ENCODE data around the gene ASAP2. TPM values are rescaled to one million over a fixed set of nuclear protein-coding genes. Genes with fewer than 3 reads are reported as not detected.

Gene ASAP2
- total RNA-seq, 4 donors from 2014 or later = 33.2 to 62.1 (median 54.5) TPM

DNA sequence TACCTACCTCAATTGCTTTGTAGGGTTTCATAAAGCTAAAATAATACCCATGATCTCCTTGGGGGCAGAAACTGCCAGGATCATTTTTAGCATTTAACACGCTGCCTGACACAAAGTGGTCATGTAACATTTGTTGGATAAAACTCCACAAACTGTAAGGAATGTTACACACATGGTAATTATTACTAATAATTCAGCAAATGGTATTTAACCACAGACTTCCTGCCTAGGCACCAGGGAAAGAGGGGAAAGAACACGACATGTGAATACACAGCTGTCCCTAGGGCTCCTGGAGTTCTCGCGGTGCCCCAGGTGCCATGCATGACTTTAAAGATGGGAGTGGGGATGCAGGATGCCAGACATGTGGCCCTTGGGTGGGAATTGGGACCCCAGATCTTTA lies 43.5 kb downstream of the ASAP2 start:
- H3K4me3 ChIP-seq = no peak overlapping the region
- no peak for DNase-seq
- H3K9me3 ChIP-seq = no peaks in the 10 kb centered on the region
- peaks cover 36 to 73% (median 62%) of the 10 kb centered on the region in 4 donors for H3K4me1 ChIP-seq
- H3K27ac ChIP-seq = peak overlapping the region; percentile 55 to 74 (median 62)
- intact Hi-C loops (cut with DNase I; ENCODE audit: low total_unique reads) = no loop called here
- H3K36me3 ChIP-seq = no peaks in the 10 kb centered on the region
- in situ Hi-C loops (cut with MboI; ENCODE audit: low pct_ligation_motif_present in 1 of 4, low pct_unique_long_range_greater_than_20kb in 1 of 4, low sequenced_read_pairs in 3 of 4) = no loop called here
- 77 to 85% methylated on average over 4 of the region's 4 CpGs for WGBS, 2 donors (ENCODE audit: low coverage in 1 of 2)
- no peaks in the 10 kb centered on the region for H3K27me3 ChIP-seq
- no peak for TF ChIP-seq POLR2A (IDR thresholded peaks at IDR 0.05)
- no peak for TF ChIP-seq CTCF (IDR thresholded peaks at IDR 0.05)
- TF ChIP-seq EP300 (IDR thresholded peaks at IDR 0.05; ENCODE audit: low read depth) = no peak
- no peak for TF ChIP-seq POLR2AphosphoS5 (IDR thresholded peaks at IDR 0.05)

DNA sequence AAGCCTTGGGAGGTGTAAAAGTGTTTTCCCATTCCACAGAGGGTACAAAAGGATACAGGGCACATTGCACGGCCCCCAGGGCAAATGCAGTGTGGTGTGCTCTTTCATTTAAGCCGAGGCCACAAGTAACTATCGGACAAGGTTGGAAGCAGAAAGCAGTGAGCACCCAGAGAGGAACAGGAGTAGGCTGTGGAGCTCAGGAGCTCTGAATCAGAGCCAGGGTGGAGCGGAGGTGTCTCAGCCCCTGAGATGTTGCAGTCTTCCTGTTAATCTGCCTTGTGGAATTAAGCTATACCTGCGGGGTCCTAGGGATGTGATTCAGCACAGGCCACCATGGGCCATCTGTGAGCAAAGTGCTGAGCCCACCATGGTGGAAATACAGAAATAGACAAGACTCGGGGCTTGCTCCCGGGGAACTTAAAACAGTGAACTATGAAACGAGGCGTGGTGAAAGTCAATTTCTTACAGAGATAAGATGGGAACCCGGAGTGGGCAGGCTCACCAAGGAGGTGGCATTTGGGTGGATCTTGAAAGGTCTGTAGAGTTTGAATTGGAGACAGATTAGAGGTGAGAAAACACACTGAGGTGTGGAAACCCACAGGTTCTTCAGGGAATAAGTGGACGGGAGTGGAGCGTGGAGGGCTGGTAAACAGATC lies 44.0 kb downstream of the ASAP2 start:
- no peak for DNase-seq
- H3K4me3 ChIP-seq = no peak overlapping the region
- TF ChIP-seq EP300 (IDR thresholded peaks at IDR 0.05; ENCODE audit: low read depth) (no peak), CTCF (IDR thresholded peaks at IDR 0.05) (no peak), POLR2AphosphoS5 (IDR thresholded peaks at IDR 0.05) (no peak), POLR2A (IDR thresholded peaks at IDR 0.05) (no peak)
- peak overlapping the region; percentile 55 to 74 (median 62) for H3K27ac ChIP-seq
- intact Hi-C loops (cut with DNase I; ENCODE audit: low total_unique reads) = no loop called here
- H3K9me3 ChIP-seq = no peaks in the 10 kb centered on the region
- H3K27me3 ChIP-seq = no peaks in the 10 kb centered on the region
- H3K4me1 ChIP-seq = peaks cover 34 to 68% (median 57%) of the 10 kb centered on the region in 4 donors
- 5 to 72% methylated on average over 4 to 12 of the region's 12 CpGs for WGBS, 2 donors (ENCODE audit: low coverage in 1 of 2)
- in situ Hi-C loops (cut with MboI; ENCODE audit: low pct_ligation_motif_present in 1 of 4, low pct_unique_long_range_greater_than_20kb in 1 of 4, low sequenced_read_pairs in 3 of 4) = no loop called here
- H3K36me3 ChIP-seq = no peaks in the 10 kb centered on the region

- in situ Hi-C loops (cut with MboI; ENCODE audit: low pct_ligation_motif_present in 1 of 4, low pct_unique_long_range_greater_than_20kb in 1 of 4, low sequenced_read_pairs in 3 of 4) = no loop called here
- whole genome bisulfite sequencing, 2 donors (ENCODE audit: low coverage in 1 of 2) = 78 to 83% methylated on average over 5 to 16 of the region's 16 CpGs
- no peak for TF ChIP-seq CTCF (IDR thresholded peaks at IDR 0.05)
- no peak for TF ChIP-seq EP300 (IDR thresholded peaks at IDR 0.05; ENCODE audit: low read depth)
These were observed 44.8 kb downstream of the ASAP2 start for GRCh38 chr2:9251154-9252001.

DNA sequence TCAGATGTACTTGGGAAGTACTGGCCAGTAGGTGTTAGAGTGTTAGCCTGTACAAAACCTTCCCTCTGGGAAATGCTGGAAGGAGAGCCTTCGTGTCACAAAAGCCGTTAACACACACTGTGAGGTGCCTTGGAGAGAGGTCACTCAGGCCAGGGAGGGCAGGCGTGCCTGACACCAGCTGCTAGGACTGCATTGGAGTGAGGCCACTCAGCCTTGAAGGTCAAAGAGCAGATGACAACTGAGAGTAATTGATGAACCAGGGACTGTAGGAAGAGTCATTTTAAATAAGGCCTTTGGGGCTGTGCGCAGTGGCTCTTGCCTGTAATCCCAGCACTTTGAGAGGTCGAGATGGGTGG lies 45.4 kb downstream of the ASAP2 start:
- intact Hi-C loops (cut with DNase I; ENCODE audit: low total_unique reads) = no loop called here
- no peak for DNase-seq
- Histone ChIP-seq H3K4me1 (peaks cover 26 to 60% (median 47%) of the 10 kb centered on the region in 4 donors), H3K36me3 (no peaks in the 10 kb centered on the region), H3K27ac (peak overlapping the region in 2 of 4 donors; percentile 56 to 74), H3K9me3 (no peaks in the 10 kb centered on the region), H3K27me3 (no peaks in the 10 kb centered on the region), H3K4me3 (no peak overlapping the region)
- in situ Hi-C loops (cut with MboI; ENCODE audit: low pct_ligation_motif_present in 1 of 4, low pct_unique_long_range_greater_than_20kb in 1 of 4, low sequenced_read_pairs in 3 of 4) = no loop called here
- no peak for TF ChIP-seq CTCF (IDR thresholded peaks at IDR 0.05)
- no peak for TF ChIP-seq POLR2AphosphoS5 (IDR thresholded peaks at IDR 0.05)
- TF ChIP-seq EP300 (IDR thresholded peaks at IDR 0.05; ENCODE audit: low read depth) = no peak
- TF ChIP-seq POLR2A (IDR thresholded peaks at IDR 0.05) = no peak
- 85% methylated on average over 3 to 5 of the region's 5 CpGs for WGBS, 2 donors (ENCODE audit: low coverage in 1 of 2)

More at GRCh38 chr2:9251154-9252001, 44.8 kb downstream of the ASAP2 start:
- no peaks in the 10 kb centered on the region for H3K27me3 ChIP-seq
- H3K27ac ChIP-seq = peak overlapping the region; percentile 55 to 74 (median 62)
- peaks cover 30 to 61% (median 53%) of the 10 kb centered on the region in 4 donors for H3K4me1 ChIP-seq
- intact Hi-C loops (cut with DNase I; ENCODE audit: low total_unique reads) = no loop called here
- no peaks in the 10 kb centered on the region for H3K36me3 ChIP-seq
- DNase-seq = no peak
- no peak overlapping the region for H3K4me3 ChIP-seq
- H3K9me3 ChIP-seq = no peaks in the 10 kb centered on the region

Measured in transverse colon (tissue), 4 donors.